ENCODE data around the gene TMED4.
"Not testable (repeated sequence)": the region's sequence is repeated elsewhere in the genome, so short reads cannot be mapped to it uniquely, and the experiment has no call there.

TMED4 gene

DNA sequence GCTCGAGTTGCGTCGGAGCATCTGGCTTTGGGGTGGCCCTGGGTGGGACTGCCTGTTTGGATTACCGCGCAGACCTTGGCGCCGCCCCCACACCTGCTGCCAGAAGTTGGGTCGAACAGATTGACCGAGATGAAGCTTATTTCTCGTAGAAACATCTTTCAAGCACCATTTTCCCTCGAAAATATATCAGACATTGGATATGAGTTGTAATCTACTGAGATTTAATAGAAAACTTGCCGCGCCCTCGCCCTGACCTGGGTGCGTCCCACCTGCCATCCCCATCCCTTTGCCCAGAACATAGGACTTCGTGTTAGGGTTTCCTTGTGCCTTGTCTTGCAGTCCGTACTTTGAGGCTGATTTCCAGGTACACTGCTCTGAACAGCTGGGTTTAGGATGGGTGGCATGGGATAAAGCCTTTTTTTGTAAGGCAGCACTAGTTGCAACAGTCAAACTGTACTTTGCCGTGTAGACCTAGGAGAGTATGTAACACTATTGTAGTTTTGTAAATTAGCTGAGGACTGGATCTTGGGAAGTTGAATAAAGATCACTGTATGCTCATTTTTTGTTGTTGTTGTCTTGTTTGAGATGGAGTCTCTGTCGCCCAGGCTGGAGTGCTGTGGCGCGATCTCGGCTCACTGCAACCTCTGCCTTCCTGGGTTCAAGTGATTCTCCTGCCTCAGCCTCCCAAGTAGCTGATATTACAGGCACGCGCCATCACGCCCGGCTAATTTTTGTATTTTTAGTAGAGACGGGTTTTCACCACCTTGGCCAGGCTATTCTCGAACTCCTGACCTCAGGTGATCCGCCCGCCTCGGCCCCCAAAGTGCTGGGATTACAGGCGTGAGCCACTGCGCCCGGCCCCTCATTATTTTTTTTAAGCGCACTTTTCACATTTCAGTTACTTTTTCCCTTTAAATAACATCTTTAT lies 25.4 kb upstream of the TMED4 start:
- no peak for DNase-seq

- DNase-seq = peak; percentile 99
Measured at GRCh38 chr7:44606341-44607140, 24.5 kb upstream of the TMED4 start, which contains the start of gene OGDH. OGDH (plus strand) TSS chr7:44606627; CDS start chr7:44624344, 17,717 bp downstream.

GRCh38 chr7:44604941-44605340 lies 22.9 kb upstream of the TMED4 start:
- DNase-seq = no peak

- no peak for DNase-seq
Measured at GRCh38 chr7:44603193-44603592, 21.2 kb upstream of the TMED4 start.

GRCh38 chr7:44602576-44602910 lies 20.5 kb upstream of the TMED4 start:
- no peak for DNase-seq

GRCh38 chr7:44599222-44599621 lies 17.2 kb upstream of the TMED4 start:
- DNase-seq = no peak

- DNase-seq = not testable (repeated sequence)
Measured at GRCh38 chr7:44597181-44597580, 15.2 kb upstream of the TMED4 start.

DNA sequence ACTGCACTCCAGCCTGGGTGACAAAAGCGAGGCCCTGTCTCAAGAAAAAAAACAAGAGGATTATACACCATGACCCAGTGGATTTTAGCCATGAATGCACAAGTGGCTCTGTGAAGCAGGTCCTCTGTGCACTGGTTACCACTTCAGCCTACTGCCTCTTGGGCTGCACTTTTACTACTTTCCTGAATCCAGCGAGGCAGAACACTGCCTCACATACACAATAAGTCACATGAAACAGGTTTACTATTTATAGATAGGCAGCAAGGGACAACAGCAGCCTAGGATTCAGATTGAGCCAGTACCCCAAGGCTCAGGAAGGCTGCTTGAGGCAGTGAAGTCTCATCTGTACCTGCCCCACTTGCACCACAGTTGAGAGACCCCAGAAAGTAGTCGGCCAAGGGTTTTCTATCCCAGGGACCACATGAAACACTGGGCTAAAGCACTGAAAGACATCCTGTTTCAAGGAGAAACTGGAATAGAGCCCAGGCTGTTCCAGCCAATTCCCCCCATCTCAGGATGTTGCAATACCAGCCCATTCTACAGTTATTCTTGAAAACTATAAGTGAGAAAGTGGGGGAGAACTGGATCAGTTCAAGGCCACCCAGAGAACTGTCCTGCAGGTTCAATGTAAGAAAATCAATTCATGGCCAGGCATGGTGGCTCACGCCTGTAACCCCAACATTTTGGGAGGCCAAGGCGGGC lies 14.1 kb upstream of the TMED4 start:
- DNase-seq = no peak

DNA sequence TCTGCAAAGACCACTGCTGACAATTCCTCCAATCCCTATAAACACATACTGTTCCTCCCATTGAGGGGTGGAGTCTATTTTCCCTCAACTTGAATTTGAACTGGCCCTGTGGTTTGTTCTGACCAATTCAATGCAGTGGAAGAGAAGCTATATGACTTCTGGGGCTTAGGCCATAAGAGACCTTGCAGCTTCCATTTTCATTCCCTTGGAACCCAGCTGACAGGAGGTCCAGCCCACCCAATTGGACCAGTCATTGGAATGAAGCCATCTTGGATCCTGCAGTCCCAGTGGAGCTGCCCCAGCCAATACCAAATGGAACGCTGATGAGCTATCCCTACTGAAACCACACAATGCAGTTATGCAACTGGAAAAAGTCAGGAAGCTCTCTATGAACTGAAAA lies 8.9 kb upstream of the TMED4 start:
- DNase-seq = no peak

DNA sequence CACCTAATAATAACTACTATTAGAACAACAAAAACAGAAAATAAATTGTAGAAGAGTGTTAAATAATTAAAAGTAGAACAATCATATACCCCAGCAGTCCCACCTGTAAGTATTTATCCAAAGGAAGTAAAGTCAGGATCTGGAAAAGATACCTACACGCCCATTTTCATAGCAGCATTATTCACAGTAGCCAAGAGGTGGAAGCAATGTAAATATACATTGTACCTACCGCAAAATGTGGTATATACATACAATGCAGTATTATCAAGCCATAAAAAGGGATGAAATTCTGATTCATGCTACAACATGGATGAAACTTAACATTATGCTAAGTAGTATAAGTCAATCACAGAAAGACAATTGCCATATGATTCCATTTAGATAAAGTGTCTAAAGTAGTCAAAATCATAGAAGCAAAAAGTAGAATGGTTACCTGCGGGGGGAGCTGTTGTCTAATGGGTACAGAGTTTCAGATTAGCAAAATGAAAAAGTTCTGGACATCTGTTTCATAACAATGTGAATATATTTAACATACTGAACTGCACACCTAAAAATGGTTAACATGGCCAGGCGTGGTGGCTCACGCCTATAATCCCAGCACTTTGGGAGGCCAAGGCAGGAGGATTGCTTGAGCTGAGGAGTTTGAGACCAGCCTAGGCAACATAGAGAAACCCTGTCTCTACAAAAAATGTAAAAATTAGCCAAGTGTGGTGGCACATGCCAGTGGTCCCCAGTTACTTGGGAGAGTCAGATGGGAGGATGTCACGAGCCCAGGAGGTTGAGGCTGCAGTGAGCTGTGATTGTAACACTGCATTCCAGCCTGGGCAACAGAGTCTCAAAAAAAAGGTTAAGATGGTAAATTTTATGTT lies 6.0 kb upstream of the TMED4 start:
- no peak for DNase-seq

DNA sequence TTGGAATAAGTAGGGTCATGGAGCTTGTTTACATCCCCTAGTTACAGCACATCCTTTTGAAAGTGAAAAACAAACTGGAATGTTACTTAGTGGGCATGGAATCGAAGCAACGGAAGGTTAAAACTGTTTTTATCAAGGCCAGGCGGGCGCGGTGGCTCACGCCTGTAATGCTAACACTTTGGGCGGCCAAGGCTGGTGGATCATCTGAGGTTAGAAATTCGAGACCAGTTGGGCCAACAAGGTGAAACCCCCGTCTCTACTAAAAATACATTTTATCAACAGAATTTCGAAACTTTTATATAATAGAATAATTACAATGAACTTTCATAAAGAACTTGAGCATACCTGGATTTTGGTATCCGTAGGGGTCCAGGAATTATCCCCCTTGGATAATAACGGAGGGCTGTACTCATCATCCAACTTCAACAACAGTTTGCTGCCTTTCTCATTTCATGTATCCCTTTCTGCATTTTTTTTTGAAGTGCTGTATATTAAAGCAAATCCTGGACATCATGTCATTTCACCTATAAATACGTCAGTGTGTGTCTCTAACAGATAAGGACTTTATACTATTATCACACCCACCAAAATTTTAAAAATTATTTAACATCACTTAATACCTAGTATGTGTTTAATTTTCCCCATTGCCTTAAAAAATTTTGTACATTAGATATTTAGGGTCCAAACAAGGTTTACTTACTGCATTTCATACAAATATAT lies 1.3 kb upstream of the TMED4 start:
- DNase-seq = no peak

- no peak for DNase-seq
Measured at GRCh38 chr7:44580945-44581878, 819 bp downstream of the TMED4 start.

DNA sequence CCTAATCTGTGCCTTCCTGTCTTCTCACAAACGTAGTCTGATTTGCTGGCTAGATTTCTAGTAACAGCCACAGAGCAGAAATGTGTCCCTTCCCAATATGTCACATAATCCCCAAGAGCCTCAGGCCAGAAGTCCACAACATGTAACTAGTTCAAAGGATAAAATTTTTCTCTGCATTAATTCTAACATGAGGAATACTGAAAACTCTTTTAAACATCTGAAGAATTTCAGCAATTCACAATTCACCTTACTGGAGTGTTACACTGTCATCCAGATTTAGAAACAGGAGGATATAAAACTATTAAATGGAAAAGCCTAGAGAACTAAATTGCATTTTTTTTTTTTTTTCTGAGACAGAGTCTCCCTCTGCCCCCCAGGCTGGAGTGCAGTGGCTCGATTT lies 5.8 kb downstream of the TMED4 start:
- DNase-seq = no peak

DNA sequence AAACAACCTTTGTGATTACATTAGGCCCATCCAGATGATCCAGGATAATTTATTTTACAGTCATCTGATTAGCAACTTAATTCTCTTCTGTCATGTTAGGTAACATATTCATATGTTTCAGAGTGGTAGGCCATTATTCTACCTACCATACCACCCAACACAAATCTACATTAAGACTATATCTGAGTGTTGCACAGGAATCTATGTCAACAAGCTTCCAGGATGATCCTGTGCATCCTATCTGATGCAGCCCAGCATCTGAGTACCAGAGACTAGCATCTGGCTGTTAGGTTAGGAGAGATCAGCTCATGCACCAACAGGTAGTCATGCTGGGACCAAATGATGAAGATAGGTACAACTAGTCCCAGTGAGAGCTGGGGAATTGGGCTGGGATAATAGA lies 7.0 kb downstream of the TMED4 start:
- DNase-seq = no peak

DNA sequence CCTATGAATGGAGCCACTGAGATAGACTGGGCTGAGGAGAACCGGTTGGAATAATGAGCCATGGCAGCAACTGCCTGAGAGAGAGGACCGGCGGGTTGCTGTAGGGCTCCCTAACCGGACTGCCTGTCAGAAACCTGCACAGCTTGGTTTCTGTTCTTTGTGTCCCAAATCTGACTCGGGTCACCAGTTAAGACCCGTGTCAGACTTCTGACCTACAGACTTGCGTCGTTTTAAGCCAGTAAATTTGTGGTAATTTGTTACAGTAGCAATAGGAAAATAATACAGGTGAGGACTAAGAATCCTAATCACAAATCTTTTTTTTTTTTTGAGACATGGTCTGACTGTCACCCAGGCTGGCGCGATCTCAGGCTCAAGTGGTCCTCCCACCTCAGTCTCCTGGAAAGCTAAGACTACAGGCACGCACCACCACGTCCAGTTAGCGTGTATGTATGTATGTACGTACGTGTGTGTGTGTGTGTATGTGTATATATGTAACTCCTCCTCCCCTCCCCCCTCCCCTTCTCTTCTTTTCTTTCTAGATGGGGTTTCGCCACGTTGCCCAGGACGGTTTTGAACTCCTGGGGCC lies 7.7 kb downstream of the TMED4 start:
- no peak for DNase-seq

DNA sequence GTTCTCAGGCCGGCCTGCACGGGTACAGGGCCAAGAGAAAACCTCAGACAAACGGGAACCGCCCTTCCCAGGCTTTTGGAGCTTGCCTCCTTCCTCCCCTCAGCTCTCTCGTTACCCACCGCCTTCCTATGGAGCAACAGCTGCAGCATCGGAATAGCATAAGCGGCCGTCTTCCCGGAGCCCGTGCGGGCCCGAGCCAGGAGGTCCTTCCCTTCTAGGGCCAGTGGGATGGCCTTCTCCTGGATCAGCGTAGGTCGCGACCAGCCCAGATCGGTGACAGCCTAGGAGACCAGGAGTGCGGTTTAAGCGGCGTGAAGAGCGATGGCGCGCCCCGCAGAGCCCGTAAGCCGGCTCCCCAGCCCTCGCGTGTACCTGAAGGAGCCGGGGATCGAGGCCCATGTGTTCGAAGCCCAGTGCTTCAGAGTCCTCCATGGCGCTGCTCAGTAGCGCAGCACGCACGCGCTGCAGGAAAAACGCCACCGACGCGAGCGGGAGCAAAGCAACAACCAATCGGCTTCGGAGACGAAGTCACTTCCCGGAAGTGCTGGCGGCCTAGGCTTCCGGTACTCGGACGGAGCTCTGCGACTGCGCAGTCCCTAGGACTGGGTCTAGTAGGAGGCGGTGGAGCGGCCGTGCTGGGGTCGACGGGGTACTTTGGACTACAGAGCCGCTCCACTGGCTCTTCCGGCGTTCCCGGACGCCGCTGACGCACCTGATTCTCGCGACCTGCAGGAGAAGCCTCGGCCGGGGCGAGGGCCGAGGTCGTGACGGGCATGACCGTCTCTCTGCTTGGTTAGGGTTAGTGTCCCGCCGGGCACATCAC lies 8.4 kb downstream of the TMED4 start, which contains the start of gene DDX56:
Gene DDX56, minus strand, starts transcription at position 445 of the 823 bp plus-strand sequence. Its CDS starts 13 bp downstream, at position 432.
- peak; percentile 98 for DNase-seq

GRCh38 chr7:44572771-44573170 lies 9.3 kb downstream of the TMED4 start:
- DNase-seq = no peak

GRCh38 chr7:44569959-44570358 lies 12.1 kb downstream of the TMED4 start:
- no peak for DNase-seq

Data from NCI-H1092 (cell line).